ENCODE measurements around the gene SLU7.

Gene SLU7

DNA sequence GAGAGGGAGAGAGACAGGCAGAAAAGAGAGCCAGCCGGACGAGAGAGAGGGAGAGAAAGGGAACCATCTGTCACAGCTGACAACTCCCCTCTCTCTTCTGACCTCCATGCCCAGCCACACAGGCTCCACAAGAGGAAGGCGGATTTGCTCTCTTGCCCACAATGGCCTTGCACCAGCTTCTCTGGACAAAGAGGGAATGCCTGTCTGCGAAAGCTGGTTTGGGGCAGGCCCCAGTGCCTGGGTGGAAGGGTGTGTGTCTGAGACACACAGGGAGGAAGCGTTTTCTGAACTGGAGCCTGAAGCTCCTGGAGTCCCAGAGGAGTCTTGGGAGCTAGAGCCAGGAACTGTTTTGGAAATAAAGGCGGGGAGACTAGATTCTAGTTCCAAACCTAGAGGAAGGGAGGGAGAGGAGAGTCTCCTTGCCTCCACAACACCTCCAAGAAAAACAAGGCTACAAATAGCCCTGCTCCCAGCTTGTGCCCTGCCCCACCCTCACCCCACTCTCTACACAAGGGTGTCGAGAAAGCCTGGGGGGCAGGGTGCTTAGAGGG lies 60.9 kb downstream of the SLU7 start:
- H3K36me3 ChIP-seq, result no peaks in the 10 kb centered on the region
- no peaks in the 10 kb centered on the region for H3K9me3 ChIP-seq
- TF ChIP-seq, protein P1, sequence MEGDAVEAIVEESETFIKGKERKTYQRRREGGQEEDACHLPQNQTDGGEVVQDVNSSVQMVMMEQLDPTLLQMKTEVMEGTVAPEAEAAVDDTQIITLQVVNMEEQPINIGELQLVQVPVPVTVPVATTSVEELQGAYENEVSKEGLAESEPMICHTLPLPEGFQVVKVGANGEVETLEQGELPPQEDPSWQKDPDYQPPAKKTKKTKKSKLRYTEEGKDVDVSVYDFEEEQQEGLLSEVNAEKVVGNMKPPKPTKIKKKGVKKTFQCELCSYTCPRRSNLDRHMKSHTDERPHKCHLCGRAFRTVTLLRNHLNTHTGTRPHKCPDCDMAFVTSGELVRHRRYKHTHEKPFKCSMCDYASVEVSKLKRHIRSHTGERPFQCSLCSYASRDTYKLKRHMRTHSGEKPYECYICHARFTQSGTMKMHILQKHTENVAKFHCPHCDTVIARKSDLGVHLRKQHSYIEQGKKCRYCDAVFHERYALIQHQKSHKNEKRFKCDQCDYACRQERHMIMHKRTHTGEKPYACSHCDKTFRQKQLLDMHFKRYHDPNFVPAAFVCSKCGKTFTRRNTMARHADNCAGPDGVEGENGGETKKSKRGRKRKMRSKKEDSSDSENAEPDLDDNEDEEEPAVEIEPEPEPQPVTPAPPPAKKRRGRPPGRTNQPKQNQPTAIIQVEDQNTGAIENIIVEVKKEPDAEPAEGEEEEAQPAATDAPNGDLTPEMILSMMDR (IDR thresholded peaks at IDR 0.05), result no peak
- no peak overlapping the region for H3K27ac ChIP-seq
- no peak overlapping the region for H3K4me3 ChIP-seq (ENCODE audit: low read depth in 1 of 2, low read length in 1 of 2)
- H3K27me3 ChIP-seq, result peaks cover 7% of the 10 kb centered on the region
- no peaks in the 10 kb centered on the region for H3K4me1 ChIP-seq (ENCODE audit: control insufficient read depth in 1 of 2, insufficient read depth in 1 of 2, low read depth in 1 of 2, low read length in 1 of 2)

DNA sequence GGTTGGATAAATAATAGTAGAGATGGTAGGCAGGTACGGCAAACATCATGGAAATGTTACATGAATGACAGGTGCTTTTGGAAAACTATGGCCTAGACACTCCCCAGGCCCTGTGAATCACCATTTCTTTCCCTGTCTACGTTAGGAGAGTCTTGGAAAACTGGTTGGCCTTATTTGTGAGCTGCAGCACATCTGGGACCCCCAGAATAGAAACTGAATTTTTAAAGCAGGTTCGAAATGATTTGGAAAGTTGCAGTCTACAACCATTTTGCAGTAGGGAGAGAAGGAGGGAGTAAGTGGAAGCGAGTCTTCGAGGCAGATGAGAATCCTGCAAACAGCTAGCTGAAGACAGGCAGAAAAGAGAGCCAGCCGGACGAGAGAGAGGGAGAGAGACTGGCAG lies 61.5 kb downstream of the SLU7 start:
- H3K9me3 ChIP-seq, result no peaks in the 10 kb centered on the region
- no peak overlapping the region for H3K27ac ChIP-seq
- TF ChIP-seq, protein P1 (IDR thresholded peaks at IDR 0.05), result no peak
- H3K36me3 ChIP-seq, result no peaks in the 10 kb centered on the region
- no peak overlapping the region for H3K4me3 ChIP-seq (ENCODE audit: low read depth in 1 of 2, low read length in 1 of 2)
- no peaks in the 10 kb centered on the region for H3K4me1 ChIP-seq (ENCODE audit: control insufficient read depth in 1 of 2, insufficient read depth in 1 of 2, low read depth in 1 of 2, low read length in 1 of 2)
- H3K27me3 ChIP-seq, result peaks cover 7% of the 10 kb centered on the region

DNA sequence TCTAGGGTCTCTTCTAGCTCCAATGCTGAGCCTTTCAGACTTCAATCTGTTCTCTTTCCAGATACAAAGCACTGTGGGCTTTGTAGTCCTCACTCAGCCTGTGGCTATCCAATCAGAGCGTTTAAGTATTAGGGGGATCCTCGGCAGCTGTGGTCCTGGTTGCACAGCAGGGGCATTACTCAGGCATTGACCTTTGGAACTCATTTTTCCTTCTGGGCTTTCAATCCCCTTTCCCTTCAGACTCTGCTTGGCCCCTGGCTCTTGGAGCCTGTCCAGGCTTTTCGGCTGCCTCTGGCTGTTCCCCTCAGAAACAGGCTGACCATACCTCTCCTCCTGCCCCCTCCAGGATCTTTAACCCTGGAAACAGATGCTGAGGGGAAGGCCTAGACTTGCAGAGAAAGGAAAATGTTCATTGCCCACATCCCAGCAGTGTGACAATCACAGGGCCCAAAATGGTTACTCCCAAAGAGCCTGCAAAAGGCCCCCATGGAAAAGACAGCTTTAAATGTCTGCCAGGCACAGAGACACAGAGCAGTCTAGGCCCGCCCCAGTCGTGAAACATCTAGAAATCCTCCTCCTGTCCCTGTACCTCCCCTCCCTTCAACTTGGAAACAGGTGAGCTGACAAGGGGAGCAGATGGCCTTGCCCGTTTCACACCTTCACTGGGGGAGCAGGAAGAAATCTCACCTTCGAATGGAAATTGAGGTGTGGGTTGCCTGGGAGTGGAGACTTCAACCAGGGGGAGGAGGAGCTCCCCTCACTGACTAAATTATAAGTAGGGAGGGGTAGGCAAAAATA lies 62.1 kb downstream of the SLU7 start:
- Histone ChIP-seq H3K36me3 (no peaks in the 10 kb centered on the region), H3K9me3 (no peaks in the 10 kb centered on the region), H3K27ac (no peak overlapping the region), H3K4me3 (ENCODE audit: low read depth in 1 of 2, low read length in 1 of 2) (no peak overlapping the region), H3K4me1 (ENCODE audit: control insufficient read depth in 1 of 2, insufficient read depth in 1 of 2, low read depth in 1 of 2, low read length in 1 of 2) (no peaks in the 10 kb centered on the region), H3K27me3 (peaks cover 7% of the 10 kb centered on the region)
- TF ChIP-seq, protein P1 (IDR thresholded peaks at IDR 0.05), result no peak

DNA sequence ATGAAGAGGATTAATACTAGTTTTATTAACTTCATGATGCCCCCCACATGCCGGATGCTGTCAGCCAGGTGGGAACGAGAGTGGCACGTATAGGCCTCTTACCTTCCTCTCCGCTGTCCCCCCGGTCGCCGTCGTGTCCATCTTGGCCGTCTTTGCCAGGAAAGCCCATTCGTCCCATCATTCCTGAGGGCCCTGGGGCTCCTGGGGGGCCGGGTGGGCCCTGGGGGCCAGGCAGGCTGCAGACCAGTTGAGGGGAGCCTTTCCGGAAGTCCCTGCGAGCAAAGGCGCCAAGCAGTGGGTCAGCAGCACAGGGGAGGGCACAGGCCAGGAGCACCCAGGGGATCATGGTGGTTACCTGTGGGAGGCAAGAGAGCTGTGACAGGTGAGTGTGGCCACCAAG lies 64.2 kb downstream of the SLU7 start:
- peaks cover 2% of the 10 kb centered on the region for H3K27me3 ChIP-seq
- no peak overlapping the region for H3K27ac ChIP-seq
- no peaks in the 10 kb centered on the region for H3K4me1 ChIP-seq (ENCODE audit: control insufficient read depth in 1 of 2, insufficient read depth in 1 of 2, low read depth in 1 of 2, low read length in 1 of 2)
- H3K9me3 ChIP-seq, result no peaks in the 10 kb centered on the region
- no peaks in the 10 kb centered on the region for H3K36me3 ChIP-seq
- TF ChIP-seq, protein P1 (IDR thresholded peaks at IDR 0.05), result no peak
- no peak overlapping the region for H3K4me3 ChIP-seq (ENCODE audit: low read depth in 1 of 2, low read length in 1 of 2)

DNA sequence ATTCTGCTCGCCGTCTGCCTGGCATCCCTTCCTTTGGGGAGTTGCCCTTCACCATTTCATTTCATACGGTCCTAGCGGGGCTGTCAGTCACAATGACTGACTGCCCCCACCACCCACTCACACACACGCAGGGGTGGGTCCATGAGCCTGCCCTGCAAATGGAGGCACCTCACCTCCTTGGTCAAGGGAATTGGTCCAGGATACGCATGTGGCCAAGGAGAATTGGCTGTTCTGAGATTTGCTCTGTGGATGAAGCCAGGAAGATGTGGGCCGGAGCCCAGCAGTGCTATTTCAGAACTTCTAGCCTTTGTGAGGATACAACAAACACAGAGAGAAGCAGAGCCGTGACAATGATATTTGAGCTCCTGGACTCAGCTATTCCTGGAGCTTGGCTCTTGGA lies 65.5 kb downstream of the SLU7 start:
- H3K4me1 ChIP-seq (ENCODE audit: control insufficient read depth in 1 of 2, insufficient read depth in 1 of 2, low read depth in 1 of 2, low read length in 1 of 2), result no peaks in the 10 kb centered on the region
- no peak overlapping the region for H3K4me3 ChIP-seq (ENCODE audit: low read depth in 1 of 2, low read length in 1 of 2)
- TF ChIP-seq, protein P1 (IDR thresholded peaks at IDR 0.05), result no peak
- H3K27me3 ChIP-seq, result no peaks in the 10 kb centered on the region
- no peak overlapping the region for H3K27ac ChIP-seq
- no peaks in the 10 kb centered on the region for H3K9me3 ChIP-seq
- H3K36me3 ChIP-seq, result no peaks in the 10 kb centered on the region

Data from neutrophil (primary cell).